Right lobe of liver (tissue), 4 donors: ENCODE data around the gene FNDC3B.

Source experiments
- CTCF ChIP-seq, 4 donors: fragments of 200-600 bp in 3 of 4; fragments of 450-650 bp in 1 of 4; IDR thresholded peaks; one replicate each; pipeline versions ENCODE4 v1.5.1 to v1.8.0; 2016 to 2022; ENCODE audit warnings: antibody characterized with exemption in 4 of 4, mild to moderate bottlenecking in 2 of 4
- POLR2A ChIP-seq: fragments of 450-650 bp; IDR thresholded peaks from one replicate; pipeline ENCODE4 v1.6.1; 2017; ENCODE audit warnings: antibody characterized with exemption, mild to moderate bottlenecking
- donor health status: DM: no; HTN: no; CAD: no.
- donor health status: DM: no; HTN: no; CAD: no.
- donor health status: DM: no; HTN: yes; CAD: no.

DNA sequence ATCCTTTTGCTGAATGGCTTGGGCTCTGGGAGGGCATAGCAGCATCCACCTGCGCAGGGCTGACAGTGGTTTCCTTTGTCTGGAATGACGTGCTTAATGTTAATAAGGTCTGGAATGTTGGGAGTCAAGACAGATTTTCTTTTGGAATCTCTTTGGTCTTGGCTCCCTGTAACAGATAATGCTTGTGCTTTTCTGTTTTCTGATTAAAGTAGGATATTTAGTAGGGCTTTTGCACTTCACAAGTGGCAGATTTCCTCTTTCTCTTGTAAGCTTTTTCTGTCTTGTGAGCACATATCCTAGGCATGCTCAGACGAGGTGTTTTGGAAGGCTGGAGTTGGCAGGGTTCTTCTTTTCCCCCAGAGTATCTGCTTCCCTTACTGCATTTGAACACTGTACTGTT is 219.2 kb downstream of the FNDC3B start:
- no peak for TF ChIP-seq CTCF (IDR thresholded peaks at IDR 0.05)
- no peak for TF ChIP-seq POLR2A
